Measurements from ENCODE around the gene ITPRIP.

- TF ChIP-seq, protein P1, sequence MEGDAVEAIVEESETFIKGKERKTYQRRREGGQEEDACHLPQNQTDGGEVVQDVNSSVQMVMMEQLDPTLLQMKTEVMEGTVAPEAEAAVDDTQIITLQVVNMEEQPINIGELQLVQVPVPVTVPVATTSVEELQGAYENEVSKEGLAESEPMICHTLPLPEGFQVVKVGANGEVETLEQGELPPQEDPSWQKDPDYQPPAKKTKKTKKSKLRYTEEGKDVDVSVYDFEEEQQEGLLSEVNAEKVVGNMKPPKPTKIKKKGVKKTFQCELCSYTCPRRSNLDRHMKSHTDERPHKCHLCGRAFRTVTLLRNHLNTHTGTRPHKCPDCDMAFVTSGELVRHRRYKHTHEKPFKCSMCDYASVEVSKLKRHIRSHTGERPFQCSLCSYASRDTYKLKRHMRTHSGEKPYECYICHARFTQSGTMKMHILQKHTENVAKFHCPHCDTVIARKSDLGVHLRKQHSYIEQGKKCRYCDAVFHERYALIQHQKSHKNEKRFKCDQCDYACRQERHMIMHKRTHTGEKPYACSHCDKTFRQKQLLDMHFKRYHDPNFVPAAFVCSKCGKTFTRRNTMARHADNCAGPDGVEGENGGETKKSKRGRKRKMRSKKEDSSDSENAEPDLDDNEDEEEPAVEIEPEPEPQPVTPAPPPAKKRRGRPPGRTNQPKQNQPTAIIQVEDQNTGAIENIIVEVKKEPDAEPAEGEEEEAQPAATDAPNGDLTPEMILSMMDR (IDR thresholded peaks at IDR 0.05) = no peak
- TF ChIP-seq POLR2AphosphoS5 (IDR thresholded peaks at IDR 0.05) = no peak
- TF ChIP-seq POLR2A (IDR thresholded peaks at IDR 0.05) = no peak
- no peak for TF ChIP-seq EP300 (IDR thresholded peaks at IDR 0.05)
Measured at GRCh38 chr10:104367904-104368303, 29.6 kb upstream of the ITPRIP start.

Data from gastroesophageal sphincter (tissue), 3 donors.